Thyroid gland (tissue), 4 donors: Measurements from ENCODE around the gene TBC1D22A. TPM values are rescaled to one million over a fixed set of nuclear protein-coding genes. Genes with fewer than 3 reads are reported as not detected.

ENCODE experiments used
- DNase-seq, 2 donors: peaks; one replicate each; pipeline ENCODE4 v3.0.0-alpha.2; 2019
- H3K27ac ChIP-seq, 3 donors: fragments of 200-600 bp; sonication (generic); 1 replicate in 2 of 3; 2 replicates in 1 of 3; pipeline ENCODE4 v1.5.1; 2016 to 2019; ENCODE audit warnings: mild to moderate bottlenecking in 1 of 3, moderate library complexity in 1 of 3
- H3K27me3 ChIP-seq: fragments of 200-600 bp; sonication (generic); one replicate; pipeline ENCODE4 v1.5.1; 2019
- H3K36me3 ChIP-seq, 2 donors: fragments of 200-600 bp; sonication (generic); one replicate each; pipeline ENCODE4 v1.5.1; 2016 to 2019
- H3K4me1 ChIP-seq, 2 donors: fragments of 200-600 bp; sonication (generic); one replicate each; pipeline ENCODE4 v1.5.1; 2017 to 2019
- H3K4me3 ChIP-seq, 3 donors: fragments of 200-600 bp; sonication (generic); replicated peaks in 1 of 3; 1 replicate in 2 of 3; 2 replicates in 1 of 3; pipeline ENCODE4 v1.5.1; 2016; ENCODE audit warnings: mild to moderate bottlenecking in 1 of 3
- H3K9me3 ChIP-seq: fragments of 200-600 bp; sonication (generic); one replicate; pipeline ENCODE4 v1.5.1; 2017
- POLR2A ChIP-seq, 2 donors: fragments of 450-650 bp; IDR thresholded peaks; one replicate each; pipeline ENCODE4 v1.6.1; 2017; ENCODE audit warnings: antibody characterized with exemption in 2 of 2, mild to moderate bottlenecking in 2 of 2, moderate library complexity in 1 of 2
- WGBS, 2 donors: methylation state at CpG; one replicate each; pipeline ENCODE4 v1.1.5; 2017; 5-methylcytosine and 5-hydroxymethylcytosine counted together
- intact Hi-C: fragments of 100-400 bp; cut with DNase I; formaldehyde crosslinking; loops from one replicate; pipeline ENCODE4 v1.15.1; 2023
- total RNA-seq, 4 donors: library from RNA; depleted of rRNA; stranded (reverse); fragments of >200 nt; gene quantifications; one replicate each; pipeline ENCODE4 v1.2.3, GENCODE V29; 2016
- TF ChIP-seq, protein P1 (sequence below), 6 experiments: fragments of 200-600 bp in 3 of 6; fragments of 450-650 bp in 3 of 6; sonication (generic) in 3 of 6; IDR thresholded peaks; one replicate each; pipeline ENCODE4 v1.5.1; 2016 to 2019; ENCODE audit warnings: antibody characterized with exemption in 6 of 6, mild to moderate bottlenecking in 2 of 6, inconsistent platforms in 1 of 6, moderate library complexity in 1 of 6

TBC1D22A gene
- total RNA-seq, 4 donors from 2014 or later = 26.7 to 34.6 (median 33.2) TPM

DNA sequence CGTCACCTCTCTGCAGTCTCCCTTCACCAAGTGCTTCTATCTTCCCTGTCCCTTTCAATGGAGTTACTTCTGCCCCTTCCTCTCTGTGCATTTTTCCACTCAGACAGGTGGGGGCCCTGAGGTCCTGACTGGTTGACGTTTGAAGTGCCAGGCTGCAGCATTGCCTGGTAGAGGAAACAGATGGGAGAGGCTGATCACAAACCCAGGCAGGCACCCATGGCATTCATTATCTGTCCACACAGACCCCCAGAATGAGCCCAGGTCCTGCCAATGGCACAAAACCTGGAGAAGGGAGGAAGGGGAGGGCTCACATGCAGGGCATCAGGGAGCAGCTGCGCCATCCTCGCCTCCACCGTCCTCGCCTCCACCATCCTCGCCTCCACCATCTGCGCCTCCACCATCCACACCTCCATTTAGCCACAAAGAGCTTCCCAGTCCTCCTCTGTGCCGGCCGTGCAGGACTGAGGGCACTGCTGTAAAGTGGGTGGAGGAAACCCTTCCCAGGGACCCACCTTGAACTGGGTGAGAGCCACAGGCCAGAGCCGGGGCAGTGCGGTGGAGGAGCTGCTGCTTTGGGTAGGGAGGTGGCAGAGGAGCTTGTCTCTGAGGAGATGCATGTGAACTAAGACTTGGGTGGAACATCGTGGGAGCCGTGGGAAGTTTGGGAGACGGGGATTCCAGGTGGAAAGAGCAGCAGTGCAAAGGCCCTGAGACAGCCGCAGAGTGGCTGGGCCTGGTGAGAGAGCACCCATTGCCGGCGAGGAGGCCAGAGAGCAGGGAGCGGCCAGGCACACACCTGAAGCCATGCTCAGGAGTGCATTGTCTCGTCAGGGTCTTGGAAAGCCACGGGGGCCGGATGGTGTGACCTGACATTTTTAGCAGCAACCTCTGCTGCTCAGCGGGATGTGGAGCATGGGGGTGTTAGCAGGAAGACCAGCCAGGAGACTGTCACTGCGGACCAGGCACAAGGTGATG, 145.1 kb downstream of the TBC1D22A start:
- Histone ChIP-seq H3K9me3 (no peaks in the 10 kb centered on the region), H3K4me3 (no peak overlapping the region), H3K27ac (no peak overlapping the region), H3K4me1 (peaks cover 9 to 18% of the 10 kb centered on the region in 2 donors), H3K36me3 (peaks cover 0 to 3% of the 10 kb centered on the region in 2 donors), H3K27me3 (no peaks in the 10 kb centered on the region)
- WGBS, 2 donors = 94 to 96% methylated on average over 23 of the region's 24 CpGs
- intact Hi-C loops = no loop called here
- TF ChIP-seq, protein P1, sequence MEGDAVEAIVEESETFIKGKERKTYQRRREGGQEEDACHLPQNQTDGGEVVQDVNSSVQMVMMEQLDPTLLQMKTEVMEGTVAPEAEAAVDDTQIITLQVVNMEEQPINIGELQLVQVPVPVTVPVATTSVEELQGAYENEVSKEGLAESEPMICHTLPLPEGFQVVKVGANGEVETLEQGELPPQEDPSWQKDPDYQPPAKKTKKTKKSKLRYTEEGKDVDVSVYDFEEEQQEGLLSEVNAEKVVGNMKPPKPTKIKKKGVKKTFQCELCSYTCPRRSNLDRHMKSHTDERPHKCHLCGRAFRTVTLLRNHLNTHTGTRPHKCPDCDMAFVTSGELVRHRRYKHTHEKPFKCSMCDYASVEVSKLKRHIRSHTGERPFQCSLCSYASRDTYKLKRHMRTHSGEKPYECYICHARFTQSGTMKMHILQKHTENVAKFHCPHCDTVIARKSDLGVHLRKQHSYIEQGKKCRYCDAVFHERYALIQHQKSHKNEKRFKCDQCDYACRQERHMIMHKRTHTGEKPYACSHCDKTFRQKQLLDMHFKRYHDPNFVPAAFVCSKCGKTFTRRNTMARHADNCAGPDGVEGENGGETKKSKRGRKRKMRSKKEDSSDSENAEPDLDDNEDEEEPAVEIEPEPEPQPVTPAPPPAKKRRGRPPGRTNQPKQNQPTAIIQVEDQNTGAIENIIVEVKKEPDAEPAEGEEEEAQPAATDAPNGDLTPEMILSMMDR (IDR thresholded peaks at IDR 0.05) = no peak
- TF ChIP-seq POLR2A (IDR thresholded peaks at IDR 0.05) = no peak
- DNase-seq = no peak

DNA sequence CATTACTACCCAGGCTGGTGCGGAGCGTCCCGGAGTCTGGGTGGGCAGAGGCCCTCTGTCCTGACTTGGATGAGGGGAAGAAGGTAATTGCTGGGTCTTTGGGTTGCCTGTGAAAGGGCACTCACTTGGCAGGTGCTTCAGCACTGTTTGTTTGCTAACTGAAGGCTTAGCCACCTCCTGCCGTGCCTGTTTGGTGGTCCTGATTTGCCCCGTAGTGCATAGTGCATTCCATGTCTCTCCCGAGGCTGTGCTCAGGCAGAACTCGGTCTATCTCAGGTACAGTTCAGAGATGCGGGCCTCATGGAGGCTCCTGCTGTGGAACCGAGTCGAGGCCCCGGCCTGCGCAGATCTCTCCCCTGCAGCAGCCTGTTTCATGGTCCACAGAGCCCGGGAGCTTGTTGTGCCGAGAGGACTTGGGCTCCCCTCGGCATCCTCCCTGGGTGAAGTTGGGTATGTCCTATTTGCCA, 146.2 kb downstream of the TBC1D22A start:
- WGBS, 2 donors = 82 to 85% methylated on average over 7 to 14 of the region's 15 CpGs
- no peak for TF ChIP-seq POLR2A (IDR thresholded peaks at IDR 0.05)
- TF ChIP-seq, protein P1 (IDR thresholded peaks at IDR 0.05) = no peak
- Histone ChIP-seq H3K9me3 (no peaks in the 10 kb centered on the region), H3K27ac (no peak overlapping the region), H3K27me3 (no peaks in the 10 kb centered on the region), H3K4me1 (peaks cover 1 to 8% of the 10 kb centered on the region in 2 donors), H3K4me3 (no peak overlapping the region), H3K36me3 (peaks cover 0 to 3% of the 10 kb centered on the region in 2 donors)
- intact Hi-C loops = no loop called here
- no peak for DNase-seq

DNA sequence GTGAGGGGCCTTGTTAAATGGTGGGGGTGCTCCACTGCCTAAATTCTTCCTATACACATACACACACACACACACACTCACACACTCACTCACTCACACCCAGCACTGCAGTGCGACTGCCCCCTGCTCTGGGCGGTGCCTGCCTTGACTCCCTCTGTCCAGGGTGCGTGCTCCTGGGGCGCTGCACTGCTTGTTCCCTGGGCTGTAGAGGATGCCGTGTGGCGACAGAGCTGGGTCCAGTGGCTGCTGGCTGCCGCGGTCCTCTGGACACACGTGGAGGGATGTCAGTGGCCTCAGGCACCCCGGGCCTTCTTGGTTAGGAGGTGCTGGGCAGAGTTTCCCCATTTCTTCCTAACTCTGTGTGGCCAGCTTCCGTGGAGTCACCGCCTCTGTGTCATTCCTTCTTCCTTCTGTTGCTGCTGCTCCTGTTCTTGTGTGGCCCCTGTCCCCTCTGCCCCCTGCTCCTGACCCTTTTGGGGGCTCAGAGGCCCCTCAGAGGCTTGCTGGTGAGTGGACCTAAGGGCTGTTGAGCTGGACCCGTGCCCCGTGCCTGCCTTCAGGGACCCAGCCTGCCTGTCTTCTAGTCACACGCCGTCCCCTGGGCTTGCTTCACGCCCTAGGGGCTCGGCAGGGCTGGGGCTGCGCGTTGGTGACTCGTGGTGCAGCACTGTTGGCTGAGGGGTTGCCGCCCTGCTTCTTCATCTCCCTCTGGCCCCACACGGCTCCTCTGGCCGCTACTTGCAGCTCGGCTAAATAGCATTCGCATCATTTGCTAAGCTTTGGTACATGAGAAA, 147.0 kb downstream of the TBC1D22A start:
- Histone ChIP-seq H3K4me1 (peaks cover 0 to 6% of the 10 kb centered on the region in 2 donors), H3K27me3 (no peaks in the 10 kb centered on the region), H3K27ac (no peak overlapping the region), H3K36me3 (peaks cover 0 to 3% of the 10 kb centered on the region in 2 donors), H3K9me3 (no peaks in the 10 kb centered on the region), H3K4me3 (no peak overlapping the region)
- intact Hi-C loops = no loop called here
- WGBS, 2 donors = 91 to 94% methylated on average over 22 to 25 of the region's 26 CpGs
- DNase-seq = no peak
- TF ChIP-seq, protein P1 (IDR thresholded peaks at IDR 0.05) = no peak
- no peak for TF ChIP-seq POLR2A (IDR thresholded peaks at IDR 0.05)

DNA sequence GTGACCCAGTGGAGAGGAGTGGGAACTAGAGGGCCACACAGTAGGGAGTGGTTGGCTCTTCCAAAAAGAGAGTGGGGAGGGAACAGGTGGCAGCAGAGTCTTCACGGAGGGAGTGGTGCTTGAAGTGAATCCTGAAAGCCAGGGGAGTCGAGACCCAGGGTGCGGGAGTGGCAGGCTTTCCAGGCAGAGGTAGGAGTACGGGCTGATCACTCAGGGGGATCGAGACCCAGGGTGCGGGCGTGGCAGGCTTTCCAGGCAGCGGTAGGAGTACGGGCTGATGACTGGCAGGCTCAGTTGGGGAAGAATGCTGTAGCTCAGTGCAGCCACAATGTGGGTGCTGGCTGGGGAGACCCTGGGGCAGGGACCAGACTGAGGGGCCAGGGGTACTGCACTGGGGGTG, 148.2 kb downstream of the TBC1D22A start:
- no peak for DNase-seq
- Histone ChIP-seq H3K36me3 (peaks cover 0 to 3% of the 10 kb centered on the region in 2 donors), H3K9me3 (no peaks in the 10 kb centered on the region), H3K27me3 (no peaks in the 10 kb centered on the region), H3K27ac (peak overlapping the region in 1 of 3 donors; percentile 3), H3K4me3 (no peak overlapping the region), H3K4me1 (peaks cover 0 to 6% of the 10 kb centered on the region in 2 donors)
- intact Hi-C loops = no loop called here
- 85 to 86% methylated on average over 9 of the region's 9 CpGs for WGBS, 2 donors
- TF ChIP-seq, protein P1 (IDR thresholded peaks at IDR 0.05) = no peak
- TF ChIP-seq POLR2A (IDR thresholded peaks at IDR 0.05) = no peak
